Measurements from ENCODE around the gene AK9. TPM values are rescaled to one million over a fixed set of nuclear protein-coding genes. Genes with fewer than 3 reads are reported as not detected.

Gene AK9
- total RNA-seq, result 4.2 and 10.1 TPM in 2 replicates

GRCh38 chr6:109690737-109691621 lies at the start of gene AK9, which contains the start of gene FIG4:
AK9 (minus strand) TSS chr6:109691202; CDS start chr6:109675745, 15,457 bp downstream.
FIG4 (plus strand) TSS chr6:109691296; CDS start chr6:109691436, 140 bp downstream.

GRCh38 chr6:109482905-109483734 lies 207.9 kb downstream of the AK9 start, which contains the start of gene ZBTB24:
ZBTB24 (minus strand) TSS chr6:109483219; CDS start chr6:109482026, 1,193 bp downstream.

GRCh38 chr6:109455437-109456110 lies 235.4 kb downstream of the AK9 start, which contains the start of gene MICAL1:
MICAL1 (minus strand) TSS chr6:109455772; CDS start chr6:109454196, 1,576 bp downstream.

Other genes starting within 250 kb of the AK9 start
- gene MICAL1, start 235.4 kb downstream of the AK9 start, total RNA-seq, result 37.2 and 40.3 TPM in 2 replicates
- 6.5 and 8.1 TPM in 2 replicates for gene ZBTB24, start 208.0 kb downstream of the AK9 start, total RNA-seq
- gene FIG4, start 94 bp upstream of the AK9 start, total RNA-seq, result 19.0 and 23.7 TPM in 2 replicates

Data from regular cardiac myocyte (primary cell).